ENCODE measurements around the gene ERFL.

ERFL gene

DNA sequence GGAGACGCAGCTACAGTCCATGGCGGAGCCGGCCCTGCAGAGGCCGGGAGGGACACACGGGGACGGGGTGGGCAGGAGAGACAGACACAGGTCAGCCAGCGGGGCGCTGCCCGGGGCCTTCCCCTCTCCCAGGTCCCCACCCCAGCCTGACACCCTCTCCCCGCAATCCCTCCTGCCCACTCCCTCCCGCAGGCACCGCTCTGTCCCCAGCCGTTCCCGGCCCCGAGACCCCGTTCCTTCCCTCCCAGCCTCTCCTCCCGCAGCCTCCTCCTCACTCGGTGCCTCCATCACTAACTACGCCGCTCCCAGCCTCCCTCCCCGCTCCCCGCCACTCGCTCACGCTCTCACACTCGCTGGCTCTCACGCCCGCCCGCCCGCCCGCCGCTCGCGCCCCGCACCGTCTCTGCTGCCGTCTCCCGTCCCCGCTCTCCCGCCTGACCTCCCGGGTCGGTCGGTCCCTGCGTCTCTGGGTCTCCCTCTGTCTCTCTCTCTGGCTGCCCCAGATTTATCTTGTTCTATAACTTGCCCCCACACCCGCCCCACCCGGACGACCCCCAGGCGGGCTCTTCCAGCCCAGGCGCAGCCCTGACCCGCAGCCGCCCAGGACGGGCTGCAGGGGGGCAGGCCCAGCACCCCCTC, 15.2 kb downstream of the ERFL start:
- Histone ChIP-seq H3K4me1 (peaks cover 12% of the 10 kb centered on the region), H2AFZ (no peak overlapping the region), H3K36me3 (ENCODE audit: control insufficient read depth, insufficient read depth, low read length) (no peaks in the 10 kb centered on the region), H3K27ac (no peak overlapping the region), H3K9ac (no peak overlapping the region), H3K4me2 (ENCODE audit: low read length) (no peak overlapping the region), H3K27me3 (ENCODE audit: control insufficient read depth, insufficient read depth, low read length) (peaks cover 5% of the 10 kb centered on the region), H3K4me3 (ENCODE audit: low read depth, low read length) (no peak overlapping the region), H3K9me3 (ENCODE audit: control insufficient read depth, low read length) (no peaks in the 10 kb centered on the region), H3K79me2 (peaks cover 4% of the 10 kb centered on the region)
- TF ChIP-seq, protein P1, sequence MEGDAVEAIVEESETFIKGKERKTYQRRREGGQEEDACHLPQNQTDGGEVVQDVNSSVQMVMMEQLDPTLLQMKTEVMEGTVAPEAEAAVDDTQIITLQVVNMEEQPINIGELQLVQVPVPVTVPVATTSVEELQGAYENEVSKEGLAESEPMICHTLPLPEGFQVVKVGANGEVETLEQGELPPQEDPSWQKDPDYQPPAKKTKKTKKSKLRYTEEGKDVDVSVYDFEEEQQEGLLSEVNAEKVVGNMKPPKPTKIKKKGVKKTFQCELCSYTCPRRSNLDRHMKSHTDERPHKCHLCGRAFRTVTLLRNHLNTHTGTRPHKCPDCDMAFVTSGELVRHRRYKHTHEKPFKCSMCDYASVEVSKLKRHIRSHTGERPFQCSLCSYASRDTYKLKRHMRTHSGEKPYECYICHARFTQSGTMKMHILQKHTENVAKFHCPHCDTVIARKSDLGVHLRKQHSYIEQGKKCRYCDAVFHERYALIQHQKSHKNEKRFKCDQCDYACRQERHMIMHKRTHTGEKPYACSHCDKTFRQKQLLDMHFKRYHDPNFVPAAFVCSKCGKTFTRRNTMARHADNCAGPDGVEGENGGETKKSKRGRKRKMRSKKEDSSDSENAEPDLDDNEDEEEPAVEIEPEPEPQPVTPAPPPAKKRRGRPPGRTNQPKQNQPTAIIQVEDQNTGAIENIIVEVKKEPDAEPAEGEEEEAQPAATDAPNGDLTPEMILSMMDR (IDR thresholded peaks at IDR 0.05): no peak

DNA sequence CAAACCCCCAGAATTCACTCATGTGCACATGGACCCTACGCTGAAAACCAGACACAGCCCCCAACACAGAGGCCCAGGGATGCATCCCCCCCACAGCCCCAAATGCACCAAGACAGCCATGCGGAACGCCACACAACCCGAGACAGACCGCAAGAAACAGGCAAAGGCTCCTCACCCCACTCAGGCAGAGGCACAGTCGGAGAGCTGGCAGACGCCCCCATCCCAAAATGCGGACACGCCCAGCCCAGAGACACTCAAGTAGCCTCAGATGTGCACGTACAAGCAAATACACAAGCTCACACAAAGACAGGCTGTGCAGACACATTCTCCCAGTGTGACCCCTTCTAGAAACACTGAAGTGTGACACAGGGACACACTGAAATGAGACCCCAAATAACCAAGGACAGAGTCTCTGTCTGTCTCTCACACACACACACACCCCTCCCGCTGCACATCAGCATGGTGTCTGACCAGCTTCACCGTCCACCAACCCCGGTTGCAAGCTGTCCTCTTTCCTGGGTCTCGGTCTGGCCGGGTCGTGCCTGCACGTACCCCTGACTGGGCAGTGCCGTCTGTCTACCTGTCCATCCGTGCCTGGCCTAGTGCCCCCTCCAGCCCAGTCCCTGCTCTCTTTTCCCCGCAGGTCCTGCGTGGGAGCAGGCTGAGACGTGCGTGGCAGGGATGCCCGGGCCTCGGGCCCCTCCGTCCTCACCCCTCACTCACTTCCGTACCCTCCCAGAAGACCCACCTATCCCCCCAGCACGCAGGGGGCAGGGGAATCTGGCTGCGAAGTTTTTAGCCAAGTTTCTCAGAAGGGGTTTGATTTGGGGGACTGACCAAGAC, 16.1 kb downstream of the ERFL start:
- no peak overlapping the region for H3K27ac ChIP-seq
- peaks cover 4% of the 10 kb centered on the region for H3K79me2 ChIP-seq
- no peaks in the 10 kb centered on the region for H3K9me3 ChIP-seq (ENCODE audit: control insufficient read depth, low read length)
- no peak overlapping the region for H3K9ac ChIP-seq
- H3K4me2 ChIP-seq (ENCODE audit: low read length): no peak overlapping the region
- TF ChIP-seq, protein P1 (IDR thresholded peaks at IDR 0.05): no peak
- H3K27me3 ChIP-seq (ENCODE audit: control insufficient read depth, insufficient read depth, low read length): peaks cover 5% of the 10 kb centered on the region
- H3K4me3 ChIP-seq (ENCODE audit: low read depth, low read length): no peak overlapping the region
- H3K4me1 ChIP-seq: peaks cover 12% of the 10 kb centered on the region
- no peak overlapping the region for H2AFZ ChIP-seq
- H3K36me3 ChIP-seq (ENCODE audit: control insufficient read depth, insufficient read depth, low read length): no peaks in the 10 kb centered on the region

DNA sequence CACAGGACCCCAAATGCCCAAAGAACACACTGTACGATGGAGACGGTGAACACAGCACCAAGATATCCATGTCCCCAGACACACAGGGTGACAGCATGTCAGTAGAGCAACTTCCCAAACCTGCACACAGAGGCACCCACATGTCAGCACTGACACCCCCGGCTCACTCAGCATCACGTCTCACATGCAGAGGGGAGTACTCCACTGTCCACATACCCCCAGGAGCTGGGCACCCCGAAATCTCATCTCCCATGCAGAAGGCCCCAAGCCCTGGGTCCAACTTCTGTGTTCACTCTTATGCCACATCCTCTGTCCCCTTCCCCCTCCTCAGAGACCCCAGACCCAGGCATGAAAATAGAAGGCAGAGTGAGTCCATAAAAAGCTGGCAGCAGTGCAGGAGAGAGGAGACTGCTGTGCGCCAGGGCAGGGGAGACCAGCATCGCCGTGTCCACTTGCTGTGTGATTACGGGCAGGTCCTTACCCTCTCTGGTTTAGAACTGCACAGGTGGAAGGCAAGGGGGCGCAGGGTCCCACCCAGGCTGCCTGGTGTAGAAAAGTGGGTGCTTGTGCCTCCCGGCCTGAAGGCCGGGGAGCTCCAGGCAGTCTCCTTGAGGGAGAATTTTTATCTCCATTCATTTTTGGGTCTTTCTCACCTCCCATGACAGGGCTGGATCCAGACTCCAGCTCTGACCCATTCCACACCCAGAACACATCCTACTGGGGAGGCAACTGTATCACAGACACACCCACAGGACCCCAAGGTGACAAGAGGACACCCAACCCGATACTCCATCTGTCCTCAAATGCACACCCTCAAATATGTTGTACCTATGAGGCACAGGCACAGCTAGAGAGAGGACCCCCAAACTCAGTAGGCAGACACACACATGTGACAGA, 17.0 kb downstream of the ERFL start:
- Histone ChIP-seq H3K27me3 (ENCODE audit: control insufficient read depth, insufficient read depth, low read length) (peaks cover 5% of the 10 kb centered on the region), H3K79me2 (peaks cover 8% of the 10 kb centered on the region), H3K9me3 (ENCODE audit: control insufficient read depth, low read length) (no peaks in the 10 kb centered on the region), H3K4me1 (peaks cover 15% of the 10 kb centered on the region), H3K9ac (no peak overlapping the region), H3K27ac (no peak overlapping the region), H3K36me3 (ENCODE audit: control insufficient read depth, insufficient read depth, low read length) (no peaks in the 10 kb centered on the region), H2AFZ (no peak overlapping the region), H3K4me2 (ENCODE audit: low read length) (no peak overlapping the region), H3K4me3 (ENCODE audit: low read depth, low read length) (no peak overlapping the region)
- TF ChIP-seq, protein P1 (IDR thresholded peaks at IDR 0.05): no peak

DNA sequence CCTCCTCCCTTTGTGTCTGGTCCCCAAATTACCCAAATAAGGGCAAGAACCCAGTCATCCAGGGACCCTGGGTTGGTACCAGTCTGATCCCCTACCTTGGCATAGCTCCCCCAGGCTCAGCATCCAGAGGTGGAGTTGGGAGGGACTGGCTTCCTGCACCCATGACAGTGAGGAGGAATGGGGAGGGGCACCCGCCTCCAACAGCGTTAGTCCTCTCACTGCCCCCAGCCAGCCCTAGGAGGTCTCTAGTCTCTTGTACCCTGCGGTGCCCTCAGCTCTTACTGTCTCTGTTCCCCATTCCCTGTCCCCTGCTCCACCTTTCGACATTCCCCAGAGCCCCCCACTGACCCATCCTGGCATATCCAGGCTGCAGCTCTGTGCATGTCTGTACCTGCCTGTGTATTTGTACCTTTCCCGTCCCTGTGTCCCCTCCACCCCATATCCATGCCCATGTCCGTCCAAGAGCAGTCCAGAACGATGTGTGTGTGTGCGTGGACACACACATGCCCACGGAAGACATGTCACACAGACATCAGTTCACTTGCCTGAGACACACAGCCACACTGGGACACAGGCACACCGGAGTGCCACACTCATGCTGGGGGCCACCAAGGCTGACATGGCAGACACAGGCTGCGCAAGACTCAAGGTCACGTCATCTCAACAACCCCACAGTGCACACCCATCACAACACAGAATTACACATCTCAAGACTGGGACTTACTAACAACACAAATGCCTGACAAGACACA, 17.8 kb downstream of the ERFL start:
- H3K36me3 ChIP-seq (ENCODE audit: control insufficient read depth, insufficient read depth, low read length): no peaks in the 10 kb centered on the region
- no peak overlapping the region for H2AFZ ChIP-seq
- H3K9me3 ChIP-seq (ENCODE audit: control insufficient read depth, low read length): no peaks in the 10 kb centered on the region
- peaks cover 7% of the 10 kb centered on the region for H3K79me2 ChIP-seq
- H3K27me3 ChIP-seq (ENCODE audit: control insufficient read depth, insufficient read depth, low read length): peaks cover 5% of the 10 kb centered on the region
- H3K4me2 ChIP-seq (ENCODE audit: low read length): no peak overlapping the region
- no peak overlapping the region for H3K9ac ChIP-seq
- H3K4me3 ChIP-seq (ENCODE audit: low read depth, low read length): no peak overlapping the region
- no peak overlapping the region for H3K27ac ChIP-seq
- TF ChIP-seq, protein P1 (IDR thresholded peaks at IDR 0.05): no peak
- peaks cover 23% of the 10 kb centered on the region for H3K4me1 ChIP-seq

Measured in parathyroid adenoma (tissue), 2 donors.